ENCODE data around the gene HDAC4.

The HDAC4 gene

GRCh38 chr2:239324456-239324855 is 76.4 kb downstream of the HDAC4 start:
- DNase-seq, result no peak
- Mint-ChIP-seq H3K9me3 (peaks cover 0 to 2% of the 10 kb centered on the region in 2 donors), H3K36me3 (peaks cover 22 to 26% of the 10 kb centered on the region in 2 donors), H3K27me3 (no peaks in the 10 kb centered on the region), H3K4me3 (no peak overlapping the region), H3K27ac (no peak overlapping the region), H3K4me1 (peaks cover 30 to 52% of the 10 kb centered on the region in 2 donors)
- no peak for ATAC-seq (replicated peaks)

- H3K27ac Mint-ChIP-seq, result no peak overlapping the region
- no peak overlapping the region for H3K4me3 Mint-ChIP-seq
- ATAC-seq (replicated peaks) (no peak), DNase-seq (no peak)
- no peaks in the 10 kb centered on the region for H3K27me3 Mint-ChIP-seq
- peaks cover 24 to 32% of the 10 kb centered on the region in 2 donors for H3K36me3 Mint-ChIP-seq
- peaks cover 0 to 2% of the 10 kb centered on the region in 2 donors for H3K9me3 Mint-ChIP-seq
- peaks cover 37 to 55% of the 10 kb centered on the region in 2 donors for H3K4me1 Mint-ChIP-seq
Measured at GRCh38 chr2:239323447-239323846, 77.4 kb downstream of the HDAC4 start.

GRCh38 chr2:239322416-239323086 is 78.3 kb downstream of the HDAC4 start:
- ATAC-seq (replicated peaks), result no peak
- Mint-ChIP-seq H3K4me3 (no peak overlapping the region), H3K27me3 (no peaks in the 10 kb centered on the region), H3K9me3 (peaks cover 0 to 2% of the 10 kb centered on the region in 2 donors), H3K4me1 (peaks cover 36 to 49% of the 10 kb centered on the region in 2 donors), H3K36me3 (peaks cover 22 to 36% of the 10 kb centered on the region in 2 donors), H3K27ac (no peak overlapping the region)
- DNase-seq, result no peak

- Mint-ChIP-seq H3K4me1 (peaks cover 37 to 47% of the 10 kb centered on the region in 2 donors), H3K27me3 (no peaks in the 10 kb centered on the region), H3K4me3 (no peak overlapping the region), H3K36me3 (peaks cover 22 to 36% of the 10 kb centered on the region in 2 donors), H3K27ac (no peak overlapping the region), H3K9me3 (peaks cover 0 to 2% of the 10 kb centered on the region in 2 donors)
- ATAC-seq (replicated peaks) (peak; percentile 72 to 81), DNase-seq (no peak)
Measured at GRCh38 chr2:239321596-239322415, 79.0 kb downstream of the HDAC4 start.

GRCh38 chr2:239318790-239319661 is 81.8 kb downstream of the HDAC4 start:
- Mint-ChIP-seq H3K27me3 (no peaks in the 10 kb centered on the region), H3K4me3 (peak overlapping the region; percentile 81 to 85), H3K36me3 (peaks cover 26 to 40% of the 10 kb centered on the region in 2 donors), H3K27ac (peak overlapping the region; percentile 76), H3K9me3 (peaks cover 4 to 6% of the 10 kb centered on the region in 2 donors), H3K4me1 (peaks cover 37 to 42% of the 10 kb centered on the region in 2 donors)
- DNase-seq, result no peak
- ATAC-seq (replicated peaks), result peak; percentile 52 to 65

GRCh38 chr2:239318151-239318611 is 82.6 kb downstream of the HDAC4 start:
- no peak for DNase-seq
- peaks cover 5 to 6% of the 10 kb centered on the region in 2 donors for H3K9me3 Mint-ChIP-seq
- no peak overlapping the region for H3K27ac Mint-ChIP-seq
- H3K4me1 Mint-ChIP-seq, result peaks cover 34 to 39% of the 10 kb centered on the region in 2 donors
- H3K4me3 Mint-ChIP-seq, result no peak overlapping the region
- no peaks in the 10 kb centered on the region for H3K27me3 Mint-ChIP-seq
- no peak for ATAC-seq (replicated peaks)
- H3K36me3 Mint-ChIP-seq, result peaks cover 24 to 43% of the 10 kb centered on the region in 2 donors

GRCh38 chr2:239316562-239317465 is 84.0 kb downstream of the HDAC4 start:
- H3K27me3 Mint-ChIP-seq, result no peaks in the 10 kb centered on the region
- DNase-seq (no peak), ATAC-seq (replicated peaks) (no peak)
- H3K9me3 Mint-ChIP-seq, result peaks cover 5 to 6% of the 10 kb centered on the region in 2 donors
- peaks cover 23 to 42% of the 10 kb centered on the region in 2 donors for H3K36me3 Mint-ChIP-seq
- H3K4me3 Mint-ChIP-seq, result peak overlapping the region in 1 of 2 donors; percentile 6
- no peak overlapping the region for H3K27ac Mint-ChIP-seq
- peaks cover 26 to 31% of the 10 kb centered on the region in 2 donors for H3K4me1 Mint-ChIP-seq

- H3K27me3 Mint-ChIP-seq, result no peaks in the 10 kb centered on the region
- DNase-seq (no peak), ATAC-seq (replicated peaks) (peak in 1 of 2 donors; percentile 65)
- H3K36me3 Mint-ChIP-seq, result peaks cover 26 to 44% of the 10 kb centered on the region in 2 donors
- no peak overlapping the region for H3K4me3 Mint-ChIP-seq
- peaks cover 5 to 6% of the 10 kb centered on the region in 2 donors for H3K9me3 Mint-ChIP-seq
- H3K27ac Mint-ChIP-seq, result no peak overlapping the region
- H3K4me1 Mint-ChIP-seq, result peaks cover 28 to 32% of the 10 kb centered on the region in 2 donors
Measured at GRCh38 chr2:239315308-239315707, 85.5 kb downstream of the HDAC4 start.

- no peak overlapping the region for H3K27ac Mint-ChIP-seq
- peaks cover 22 to 25% of the 10 kb centered on the region in 2 donors for H3K4me1 Mint-ChIP-seq
- peaks cover 5 to 6% of the 10 kb centered on the region in 2 donors for H3K9me3 Mint-ChIP-seq
Measured at GRCh38 chr2:239313776-239314175, 87.0 kb downstream of the HDAC4 start.

GRCh38 chr2:239312741-239313667 is 87.8 kb downstream of the HDAC4 start:
- Mint-ChIP-seq H3K36me3 (peaks cover 27 to 37% of the 10 kb centered on the region in 2 donors), H3K27me3 (no peaks in the 10 kb centered on the region), H3K27ac (no peak overlapping the region), H3K4me1 (peaks cover 19 to 22% of the 10 kb centered on the region in 2 donors), H3K4me3 (no peak overlapping the region), H3K9me3 (peaks cover 5 to 6% of the 10 kb centered on the region in 2 donors)
- ATAC-seq (replicated peaks) (no peak), DNase-seq (no peak)

More at GRCh38 chr2:239313776-239314175, 87.0 kb downstream of the HDAC4 start:
- DNase-seq (no peak), ATAC-seq (replicated peaks) (no peak)
- Mint-ChIP-seq H3K27me3 (no peaks in the 10 kb centered on the region), H3K36me3 (peaks cover 28 to 39% of the 10 kb centered on the region in 2 donors), H3K4me3 (no peak overlapping the region)

GRCh38 chr2:239312081-239312511 is 88.7 kb downstream of the HDAC4 start:
- H3K27ac Mint-ChIP-seq, result no peak overlapping the region
- no peak for DNase-seq
- peaks cover 27 to 39% of the 10 kb centered on the region in 2 donors for H3K36me3 Mint-ChIP-seq

More at GRCh38 chr2:239312081-239312511, 88.7 kb downstream of the HDAC4 start:
- H3K9me3 Mint-ChIP-seq, result peaks cover 5 to 6% of the 10 kb centered on the region in 2 donors
- H3K4me1 Mint-ChIP-seq, result peaks cover 17 to 20% of the 10 kb centered on the region in 2 donors
- no peak overlapping the region for H3K4me3 Mint-ChIP-seq
- no peaks in the 10 kb centered on the region for H3K27me3 Mint-ChIP-seq
- no peak for ATAC-seq (replicated peaks)

All from stimulated activated naive B cell treated with anti-CD40 and anti-IgM and Interleukin-4, amounts not matched to agents 10 μg/mL and 1 μg/mL and 100 μg/mL, for 72 hours (primary cell).